ENCODE results near the gene FGF11. TPM values are rescaled to one million over a fixed set of nuclear protein-coding genes. Genes with fewer than 3 reads are reported as not detected.

The FGF11 gene
- total and polyA plus RNA-seq, 4 donors = 0.47 to 3.5 (median 0.66) TPM

DNA sequence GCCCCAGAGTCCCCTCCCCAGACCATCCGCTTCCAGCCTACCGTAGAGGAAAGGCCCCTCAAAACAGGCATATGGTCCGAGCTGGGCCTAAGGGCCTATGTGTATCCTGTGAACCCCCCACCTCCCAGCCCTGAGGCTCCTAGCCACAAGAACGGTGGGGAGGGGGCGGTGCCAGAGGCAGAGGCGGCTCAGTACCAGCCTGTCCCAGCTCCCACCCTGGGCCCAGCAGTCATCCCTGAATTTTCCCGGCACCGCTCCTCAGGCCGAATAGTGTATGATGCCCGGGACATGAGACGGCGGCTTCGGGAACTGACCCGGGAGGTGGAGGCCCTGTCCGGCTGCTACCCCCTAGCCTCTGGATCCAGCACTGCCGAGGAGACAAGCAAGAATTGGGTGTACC lies 18.1 kb upstream of the FGF11 start:
- no peak overlapping the region for H3K27ac ChIP-seq (ENCODE audit: low read depth in 1 of 2, low read length in 1 of 2)
- H3K27me3 ChIP-seq (ENCODE audit: control insufficient read depth in 3 of 3, insufficient read depth in 3 of 3, low read length in 2 of 3) = no peaks in the 10 kb centered on the region
- peaks cover 0 to 12% (median 0%) of the 10 kb centered on the region in 5 donors for H3K4me1 ChIP-seq (ENCODE audit: control insufficient read depth in 5 of 5, insufficient read depth in 5 of 5, low read length in 5 of 5)
- no peak overlapping the region for H3K4me3 ChIP-seq
- TF ChIP-seq, protein P1, sequence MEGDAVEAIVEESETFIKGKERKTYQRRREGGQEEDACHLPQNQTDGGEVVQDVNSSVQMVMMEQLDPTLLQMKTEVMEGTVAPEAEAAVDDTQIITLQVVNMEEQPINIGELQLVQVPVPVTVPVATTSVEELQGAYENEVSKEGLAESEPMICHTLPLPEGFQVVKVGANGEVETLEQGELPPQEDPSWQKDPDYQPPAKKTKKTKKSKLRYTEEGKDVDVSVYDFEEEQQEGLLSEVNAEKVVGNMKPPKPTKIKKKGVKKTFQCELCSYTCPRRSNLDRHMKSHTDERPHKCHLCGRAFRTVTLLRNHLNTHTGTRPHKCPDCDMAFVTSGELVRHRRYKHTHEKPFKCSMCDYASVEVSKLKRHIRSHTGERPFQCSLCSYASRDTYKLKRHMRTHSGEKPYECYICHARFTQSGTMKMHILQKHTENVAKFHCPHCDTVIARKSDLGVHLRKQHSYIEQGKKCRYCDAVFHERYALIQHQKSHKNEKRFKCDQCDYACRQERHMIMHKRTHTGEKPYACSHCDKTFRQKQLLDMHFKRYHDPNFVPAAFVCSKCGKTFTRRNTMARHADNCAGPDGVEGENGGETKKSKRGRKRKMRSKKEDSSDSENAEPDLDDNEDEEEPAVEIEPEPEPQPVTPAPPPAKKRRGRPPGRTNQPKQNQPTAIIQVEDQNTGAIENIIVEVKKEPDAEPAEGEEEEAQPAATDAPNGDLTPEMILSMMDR (IDR thresholded peaks at IDR 0.05; ENCODE audit: control extremely low read depth, extremely low read depth) = no peak
- H3K36me3 ChIP-seq (ENCODE audit: control insufficient read depth in 4 of 4, insufficient read depth in 4 of 4, low read length in 4 of 4) = peaks cover 0 to 7% (median 0%) of the 10 kb centered on the region in 4 donors
- ATAC-seq (ENCODE audit: insufficient read depth, low FRiP score) = no peak
- WGBS, 2 donors = 96 to 97% methylated on average over 16 of the region's 16 CpGs
- no peak for DNase-seq
- H3K9ac ChIP-seq (ENCODE audit: insufficient read depth in 1 of 2, low read length in 2 of 2) = no peak overlapping the region
- no peaks in the 10 kb centered on the region for H3K9me3 ChIP-seq (ENCODE audit: control insufficient read depth in 4 of 4, insufficient read depth in 3 of 4, low read length in 3 of 4)

DNA sequence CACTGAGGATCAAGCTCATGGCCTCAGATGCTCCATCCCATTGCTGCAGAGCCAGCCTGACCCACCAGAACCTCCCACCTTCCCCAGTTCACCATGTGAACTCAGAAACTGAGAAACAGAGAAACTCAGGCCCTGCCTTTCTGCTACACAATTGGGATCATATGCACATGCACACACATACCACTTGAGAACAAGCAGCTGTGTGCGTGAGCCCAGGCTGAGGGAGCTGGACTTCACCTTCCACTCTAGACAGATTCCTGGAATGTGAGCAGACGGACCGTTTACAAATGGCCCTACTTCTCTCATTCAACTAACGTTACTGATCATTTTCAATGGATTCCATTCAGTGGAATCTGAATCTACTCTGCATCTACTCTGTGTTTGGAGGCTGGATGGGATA lies 15.6 kb upstream of the FGF11 start:
- H3K27me3 ChIP-seq (ENCODE audit: control insufficient read depth in 3 of 3, insufficient read depth in 3 of 3, low read length in 2 of 3) = no peaks in the 10 kb centered on the region
- no peaks in the 10 kb centered on the region for H3K9me3 ChIP-seq (ENCODE audit: control insufficient read depth in 4 of 4, insufficient read depth in 3 of 4, low read length in 3 of 4)
- DNase-seq = peak in 1 of 3 donors; percentile 34
- no peak overlapping the region for H3K9ac ChIP-seq (ENCODE audit: insufficient read depth in 1 of 2, low read length in 2 of 2)
- WGBS, 2 donors = 57 to 85% methylated on average over 4 of the region's 4 CpGs
- H3K4me3 ChIP-seq = no peak overlapping the region
- no peak overlapping the region for H3K27ac ChIP-seq (ENCODE audit: low read depth in 1 of 2, low read length in 1 of 2)
- peaks cover 0 to 12% (median 0%) of the 10 kb centered on the region in 5 donors for H3K4me1 ChIP-seq (ENCODE audit: control insufficient read depth in 5 of 5, insufficient read depth in 5 of 5, low read length in 5 of 5)
- no peak for ATAC-seq (ENCODE audit: insufficient read depth, low FRiP score)
- TF ChIP-seq, protein P1 (IDR thresholded peaks at IDR 0.05; ENCODE audit: control extremely low read depth, extremely low read depth) = no peak
- H3K36me3 ChIP-seq (ENCODE audit: control insufficient read depth in 4 of 4, insufficient read depth in 4 of 4, low read length in 4 of 4) = no peaks in the 10 kb centered on the region

DNA sequence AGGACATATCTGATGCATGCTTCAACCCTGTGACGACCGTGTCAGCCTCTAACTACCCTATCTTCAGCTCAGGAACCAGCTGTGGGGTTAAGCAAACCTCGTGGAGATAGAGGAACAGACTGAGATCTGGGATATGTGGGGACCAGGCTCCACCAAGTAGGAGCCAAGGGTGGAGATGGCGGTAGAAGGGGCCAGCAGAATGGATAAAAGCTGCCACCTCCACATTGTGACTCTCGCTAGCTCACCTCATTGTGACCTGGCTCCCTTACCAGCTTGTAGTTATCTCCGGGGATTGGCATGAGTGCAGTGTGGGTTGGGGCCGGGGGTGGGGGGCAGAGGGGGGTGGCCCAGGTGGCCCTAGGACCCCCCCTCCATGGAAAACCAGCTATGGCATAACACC lies 14.0 kb upstream of the FGF11 start, which contains the start of gene SPEM2:
SPEM2 (plus strand) TSS at position 301 of the 400 bp plus-strand sequence; CDS start at position 374, 73 bp downstream.
- no peaks in the 10 kb centered on the region for H3K4me1 ChIP-seq (ENCODE audit: control insufficient read depth in 5 of 5, insufficient read depth in 5 of 5, low read length in 5 of 5)
- no peaks in the 10 kb centered on the region for H3K9me3 ChIP-seq (ENCODE audit: control insufficient read depth in 4 of 4, insufficient read depth in 3 of 4, low read length in 3 of 4)
- H3K4me3 ChIP-seq = no peak within 1 kb of the TSS
- TF ChIP-seq, protein P1 (IDR thresholded peaks at IDR 0.05; ENCODE audit: control extremely low read depth, extremely low read depth) = no peak
- ATAC-seq (ENCODE audit: insufficient read depth, low FRiP score) = no peak
- no peak for DNase-seq
- H3K27me3 ChIP-seq (ENCODE audit: control insufficient read depth in 3 of 3, insufficient read depth in 3 of 3, low read length in 2 of 3) = no peaks in the 10 kb centered on the region
- no peaks in the 10 kb centered on the region for H3K36me3 ChIP-seq (ENCODE audit: control insufficient read depth in 4 of 4, insufficient read depth in 4 of 4, low read length in 4 of 4)
- WGBS, 2 donors = 70 to 77% methylated on average over 7 of the region's 7 CpGs
- H3K27ac ChIP-seq (ENCODE audit: low read depth in 1 of 2, low read length in 1 of 2) = no peak within 1 kb of the TSS
- no peak within 1 kb of the TSS for H3K9ac ChIP-seq (ENCODE audit: insufficient read depth in 1 of 2, low read length in 2 of 2)

DNA sequence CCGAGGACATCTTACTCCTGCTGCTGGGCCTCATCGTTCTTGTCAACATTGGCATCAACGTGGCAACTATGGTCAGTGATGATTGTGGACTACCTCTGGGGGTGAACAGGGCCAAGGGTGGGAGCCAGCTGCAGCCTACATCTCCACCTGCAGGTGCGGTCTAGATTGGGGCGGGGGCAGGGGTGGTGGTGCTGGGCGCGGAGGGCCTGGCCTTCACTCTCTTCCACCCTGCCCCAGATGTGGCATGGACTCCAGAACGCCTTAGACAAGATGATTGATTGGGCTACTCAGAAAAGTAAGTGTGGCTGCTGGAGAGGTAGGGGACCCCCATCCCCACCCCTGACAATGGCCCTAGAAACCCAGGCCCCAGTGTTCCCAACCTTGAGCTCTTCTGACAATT lies 13.6 kb upstream of the FGF11 start:
- no peak for DNase-seq

More for the DNA sequence above, 13.6 kb upstream of the FGF11 start:
- no peaks in the 10 kb centered on the region for H3K4me1 ChIP-seq (ENCODE audit: control insufficient read depth in 5 of 5, insufficient read depth in 5 of 5, low read length in 5 of 5)
- TF ChIP-seq, protein P1 (IDR thresholded peaks at IDR 0.05; ENCODE audit: control extremely low read depth, extremely low read depth) = no peak
- no peak for ATAC-seq (ENCODE audit: insufficient read depth, low FRiP score)
- H3K4me3 ChIP-seq = no peak overlapping the region
- no peaks in the 10 kb centered on the region for H3K9me3 ChIP-seq (ENCODE audit: control insufficient read depth in 4 of 4, insufficient read depth in 3 of 4, low read length in 3 of 4)
- no peak overlapping the region for H3K9ac ChIP-seq (ENCODE audit: insufficient read depth in 1 of 2, low read length in 2 of 2)
- 86 to 88% methylated on average over 8 of the region's 8 CpGs for WGBS, 2 donors
- H3K27ac ChIP-seq (ENCODE audit: low read depth in 1 of 2, low read length in 1 of 2) = no peak overlapping the region
- no peaks in the 10 kb centered on the region for H3K36me3 ChIP-seq (ENCODE audit: control insufficient read depth in 4 of 4, insufficient read depth in 4 of 4, low read length in 4 of 4)
- H3K27me3 ChIP-seq (ENCODE audit: control insufficient read depth in 3 of 3, insufficient read depth in 3 of 3, low read length in 2 of 3) = no peaks in the 10 kb centered on the region

Measured in lung (tissue), 12 donors.